Liver (tissue), 9 donors: ENCODE measurements around the gene POLD2. TPM values are rescaled to one million over a fixed set of nuclear protein-coding genes. Genes with fewer than 3 reads are reported as not detected.
"Not testable (repeated sequence)": the region's sequence is repeated elsewhere in the genome, so short reads cannot be mapped to it uniquely, and the experiment has no call there.

Source experiments
- DNase-seq: peaks from one replicate; pipeline ENCODE4 v3.0.0-alpha.2; 2017; ENCODE audit warnings: low spot score
- H3K27ac ChIP-seq, 2 donors: one replicate each; pipeline ENCODE4 v1.7.0; 2013; ENCODE audit warnings: inconsistent platforms in 2 of 2, low read length in 2 of 2, control low read depth in 1 of 2, low read depth in 1 of 2, mild to moderate bottlenecking in 1 of 2
- H3K27me3 ChIP-seq, 4 donors: one replicate each; pipeline versions ENCODE4 v1.6.1 to v1.7.0; 2013; ENCODE audit warnings: low read length in 3 of 4, inconsistent platforms in 1 of 4, mild to moderate bottlenecking in 1 of 4, moderate library complexity in 1 of 4; ENCODE audit not compliant: control insufficient read depth in 4 of 4, insufficient read depth in 4 of 4
- H3K36me3 ChIP-seq, 4 donors: one replicate each; pipeline versions ENCODE4 v1.6.1 to v1.7.0; 2013; ENCODE audit warnings: low read length in 3 of 4, mild to moderate bottlenecking in 3 of 4, low read depth in 1 of 4, moderate library complexity in 1 of 4; ENCODE audit not compliant: control insufficient read depth in 4 of 4, insufficient read depth in 3 of 4
- H3K4me1 ChIP-seq, 4 donors: one replicate each; pipeline versions ENCODE4 v1.6.1 to v1.7.0; 2013; ENCODE audit warnings: low read length in 3 of 4, mild to moderate bottlenecking in 3 of 4, moderate library complexity in 1 of 4; ENCODE audit not compliant: control insufficient read depth in 4 of 4, insufficient read depth in 4 of 4
- H3K4me3 ChIP-seq, 3 donors: one replicate each; pipeline versions ENCODE4 v1.6.1 to v1.7.0; 2013; ENCODE audit warnings: low read length in 3 of 3, control low read depth in 1 of 3, low read depth in 1 of 3, mild to moderate bottlenecking in 1 of 3
- H3K9ac ChIP-seq, 2 donors: one replicate each; pipeline ENCODE4 v1.7.0; 2013; ENCODE audit warnings: low read length in 2 of 2, mild to moderate bottlenecking in 2 of 2, moderate library complexity in 2 of 2, control low read depth in 1 of 2, low read depth in 1 of 2
- H3K9me3 ChIP-seq, 4 donors: one replicate each; pipeline versions ENCODE4 v1.6.1 to v1.7.0; 2013; ENCODE audit warnings: low read length in 3 of 4; ENCODE audit not compliant: control insufficient read depth in 4 of 4
- CTCF ChIP-seq: fragments of 150-350 bp; IDR thresholded peaks from 2 replicates; pipeline ENCODE4 v1.5.1; 2017; ENCODE audit warnings: improper control_type of control experiment, low read depth, low read length; ENCODE audit not compliant: missing input control
- EGR1 ChIP-seq, 2 donors: IDR thresholded peaks; 2 replicates each; pipeline ENCODE4 v1.6.1; 2016 to 2018; ENCODE audit warnings: antibody characterized with exemption in 2 of 2, low read depth in 2 of 2
- FOXA2 ChIP-seq: IDR thresholded peaks from 2 replicates; pipeline ENCODE4 v1.6.1; 2016; ENCODE audit warnings: antibody characterized with exemption
- GABPA ChIP-seq, 2 donors: IDR thresholded peaks in 1 of 2; conservative IDR thresholded peaks in 1 of 2; 2 replicates each; pipeline ENCODE4 v1.6.1; 2016; ENCODE audit warnings: antibody characterized with exemption in 2 of 2, mild to moderate bottlenecking in 1 of 2, moderate library complexity in 1 of 2
- HNF4A ChIP-seq, 2 donors: conservative IDR thresholded peaks; 2 replicates each; pipeline ENCODE4 v1.6.1; 2016; ENCODE audit warnings: antibody characterized with exemption in 2 of 2, mild to moderate bottlenecking in 2 of 2
- RAD21 ChIP-seq, 2 donors: IDR thresholded peaks; 2 replicates each; pipeline ENCODE4 v1.6.1; 2016; ENCODE audit warnings: antibody characterized with exemption in 2 of 2, mild to moderate bottlenecking in 2 of 2
- TAF1 ChIP-seq: conservative IDR thresholded peaks from 2 replicates; pipeline ENCODE4 v1.6.1; 2016; ENCODE audit warnings: antibody characterized with exemption, mild to moderate bottlenecking
- YY1 ChIP-seq: IDR thresholded peaks from 2 replicates; pipeline ENCODE4 v1.6.1; 2016; ENCODE audit warnings: antibody characterized with exemption, mild to moderate bottlenecking
- ZBTB33 ChIP-seq: IDR thresholded peaks from 2 replicates; pipeline ENCODE4 v1.6.1; 2016; ENCODE audit warnings: antibody characterized with exemption
- WGBS: extraction: QIAGEN DNeasy Blood & Tissue Kit; methylation state at CpG from one replicate; pipeline ENCODE4 v1.1.7; 2013; 5-methylcytosine and 5-hydroxymethylcytosine counted together
- polyA plus RNA-seq, 2 donors: library from polyadenylated mRNA; stranded (reverse) in 1 of 2; unstranded in 1 of 2; fragments of 200-250 nt in 1 of 2; fragments of >200 nt in 1 of 2; fragmentation: Nextera tagmentation in 1 of 2; extraction: Ambion mirVana in 1 of 2; gene quantifications; one replicate each; pipeline versions ENCODE4 v1.2.1 to v1.2.3, GENCODE V29; 2013 to 2015
- total RNA-seq, 2 donors: library from RNA; depleted of rRNA; stranded (reverse); fragments of >200 nt; gene quantifications; one replicate each; pipeline ENCODE4 v1.2.3, GENCODE V29; 2014
- TF ChIP-seq, protein P1 (sequence below): IDR thresholded peaks from 2 replicates; pipeline ENCODE4 v1.6.1; 2016; ENCODE audit warnings: antibody characterized with exemption
- TF ChIP-seq, protein P2 (sequence below): IDR thresholded peaks from 2 replicates; pipeline ENCODE4 v1.6.1; 2016; ENCODE audit warnings: antibody characterized with exemption
- donor health status: healthy.
- donor health status: healthy.
- donor health status: healthy.
- donor health status: healthy.
- donor health status: healthy.

Gene POLD2
- total and polyA plus RNA-seq, 4 donors: 53.9 to 101 (median 85.3) TPM

DNA sequence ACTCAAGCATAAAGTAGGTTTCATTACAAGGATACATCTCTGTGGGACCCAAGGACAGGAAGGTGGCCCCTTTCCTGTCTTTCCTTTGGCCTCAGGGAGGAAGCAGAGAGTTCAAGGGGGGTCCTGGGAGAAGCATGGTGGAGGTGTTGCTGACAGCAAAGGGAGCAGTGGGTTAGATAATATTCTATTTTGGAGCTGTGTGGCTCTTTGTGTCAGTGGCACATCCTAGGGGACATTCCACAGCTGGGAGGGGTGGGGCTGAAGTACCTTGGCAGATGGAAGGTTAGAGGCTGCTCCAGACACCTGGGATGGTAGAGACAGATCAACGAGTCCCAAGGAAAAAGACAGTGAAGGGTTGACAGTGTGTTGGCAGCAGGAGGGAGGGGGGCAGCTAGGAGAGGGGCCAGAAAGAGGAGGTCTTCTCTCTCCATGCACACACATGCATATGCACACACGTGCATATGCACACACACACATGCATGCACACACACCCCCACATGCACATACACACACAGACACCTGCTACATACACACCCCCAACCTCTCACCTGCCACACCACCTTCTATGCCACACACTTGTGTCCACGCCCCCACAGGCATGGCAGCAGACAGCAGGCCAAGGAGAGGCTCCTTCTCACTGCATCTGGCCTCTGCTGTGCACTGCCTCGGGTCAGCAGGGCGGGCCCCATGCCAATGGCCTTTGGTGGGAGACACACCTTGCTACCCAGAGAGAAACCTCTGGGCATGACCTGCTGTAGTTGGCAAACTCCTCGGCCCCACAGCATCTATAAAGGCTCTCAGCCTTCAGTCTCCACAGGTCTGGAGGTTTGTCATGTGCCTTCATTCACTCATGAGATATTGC, 5.6 kb upstream of the POLD2 start:
- H3K27me3 ChIP-seq: no peaks in the 10 kb centered on the region
- no peaks in the 10 kb centered on the region for H3K36me3 ChIP-seq
- peaks cover 2 to 21% (median 17%) of the 10 kb centered on the region in 4 donors for H3K4me1 ChIP-seq
- H3K27ac ChIP-seq: no peak overlapping the region
- 80% methylated on average over 6 of the region's 6 CpGs for WGBS
- no peak overlapping the region for H3K9ac ChIP-seq
- no peak overlapping the region for H3K4me3 ChIP-seq
- TF ChIP-seq YY1: no peak
- TF ChIP-seq, protein P1, sequence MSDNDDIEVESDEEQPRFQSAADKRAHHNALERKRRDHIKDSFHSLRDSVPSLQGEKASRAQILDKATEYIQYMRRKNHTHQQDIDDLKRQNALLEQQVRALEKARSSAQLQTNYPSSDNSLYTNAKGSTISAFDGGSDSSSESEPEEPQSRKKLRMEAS: no peak
- TF ChIP-seq, protein P2, sequence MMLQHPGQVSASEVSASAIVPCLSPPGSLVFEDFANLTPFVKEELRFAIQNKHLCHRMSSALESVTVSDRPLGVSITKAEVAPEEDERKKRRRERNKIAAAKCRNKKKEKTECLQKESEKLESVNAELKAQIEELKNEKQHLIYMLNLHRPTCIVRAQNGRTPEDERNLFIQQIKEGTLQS: no peak
- H3K9me3 ChIP-seq: no peaks in the 10 kb centered on the region
- DNase-seq: no peak

DNA sequence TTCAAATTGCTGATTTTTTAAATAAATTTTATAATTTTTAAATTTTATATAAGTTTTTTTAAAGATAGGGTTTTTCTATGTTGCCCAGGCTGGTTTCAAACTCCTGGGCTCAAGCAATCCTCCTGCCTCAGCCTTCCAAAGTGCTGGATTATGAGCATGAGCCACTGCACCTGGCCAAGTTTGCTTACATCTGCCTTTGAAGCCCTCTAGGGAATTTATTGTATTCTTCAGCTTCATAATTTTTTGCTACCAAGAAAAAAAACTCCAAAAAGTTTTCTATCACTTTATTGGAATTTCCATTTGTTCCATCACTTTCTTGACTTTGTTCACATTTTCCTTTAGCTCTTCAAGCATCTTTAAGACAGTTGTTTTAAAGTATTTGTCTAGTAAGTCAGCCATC, 3.8 kb upstream of the POLD2 start:
- Histone ChIP-seq H3K9me3 (no peaks in the 10 kb centered on the region), H3K27ac (no peak overlapping the region), H3K9ac (no peak overlapping the region), H3K36me3 (no peaks in the 10 kb centered on the region), H3K27me3 (no peaks in the 10 kb centered on the region), H3K4me3 (no peak overlapping the region), H3K4me1 (peaks cover 8 to 32% (median 22%) of the 10 kb centered on the region in 4 donors)
- DNase-seq: no peak
- TF ChIP-seq RAD21 (IDR thresholded peaks at IDR 0.05) (no peak), FOXA2 (no peak), TAF1 (no peak), GABPA (IDR thresholded peaks at IDR 0.05 in 1 of 2, conservative IDR thresholded peaks at IDR 0.05 in 1 of 2) (no peak), HNF4A (conservative IDR thresholded peaks at IDR 0.05) (no peak), YY1 (no peak), EGR1 (IDR thresholded peaks at IDR 0.05; ENCODE audit: low read depth in 2 of 2) (no peak), ZBTB33 (no peak), CTCF (no peak)
- TF ChIP-seq, protein P1: no peak
- TF ChIP-seq, protein P2: no peak

GRCh38 chr7:44126574-44126973, 3.2 kb upstream of the POLD2 start:
- H3K36me3 ChIP-seq, H3K9me3 ChIP-seq, H3K27me3 ChIP-seq, H3K27ac ChIP-seq, H3K9ac ChIP-seq, DNase-seq, H3K4me3 ChIP-seq: not testable (repeated sequence)
- peaks cover 10 to 33% (median 20%) of the 10 kb centered on the region in 4 donors for H3K4me1 ChIP-seq
- 92% methylated on average over 4 of the region's 4 CpGs for WGBS
